K562 (cell line): ENCODE results near the gene METTL14. TPM values are rescaled to one million over a fixed set of nuclear protein-coding genes. Genes with fewer than 3 reads are reported as not detected.
A peak's percentile ranks its signal among the peaks of the same experiment; 100 is the strongest.

Experiments
- ATAC-seq: fragments of 200-7000 bp; cut with Tn5 transposase; 3 replicates; pipeline ENCODE4 v1.9.1; 2020; ENCODE audit warnings: moderate library complexity
- BruUV-seq: library from RNA; stranded (reverse); fragments of 400-500 nt; replicated peaks from 2 replicates; lab custom pipeline; 2021; lab: Mats Ljungman, UMichigan
- CTCF ChIA-PET: fragments of 300-600 bp; formaldehyde crosslinking; extraction: SDS; loops from one replicate; lab custom pipeline; 2021; ENCODE audit warnings: low intra/inter-chr PET ratio; lab: Yijun Ruan, JAX
- POLR2A ChIA-PET: fragments of 300-600, 350-650 bp; sonication (Branson Sonifier 250); formaldehyde crosslinking; extraction: SDS; loops from one replicate; lab custom pipeline; 2021; ENCODE audit warnings: antibody characterized with exemption, inconsistent platforms; lab: Yijun Ruan, JAX
- DNase-seq, 4 experiments: peaks; one replicate each; pipeline versions ENCODE4 v3.0.0 to v3.0.0-alpha.2; 2011 to 2018; ENCODE audit warnings: low spot score in 3 of 4, mixed read lengths in 3 of 4; ENCODE audit errors: extremely low read depth in 1 of 4
- FAIRE-seq: peaks from 2 replicates; lab custom pipeline; 2011; peaks lifted over from hg19 to GRCh38; lab: Jason Lieb, UNC
- H2AFZ ChIP-seq: 2 replicates; pipeline ENCODE4 v1.6.0; 2011; ENCODE audit warnings: low read depth, low read length, control low read depth, inconsistent platforms
- H3K27ac ChIP-seq: fragments of 200-600 bp; 3 replicates; pipeline ENCODE4 v1.8.0; 2011; ENCODE audit warnings: low read depth, mild to moderate bottlenecking, control low read depth, inconsistent platforms, low read length, moderate library complexity, mixed read lengths; ENCODE audit errors: extremely low read depth
- H3K27me3 ChIP-seq, 2 experiments: fragments of 300-600 bp in 1 of 2; 2 replicates in 1 of 2; 3 replicates in 1 of 2; pipeline versions ENCODE4 v1.6.0 to v1.8.0; 2011; ENCODE audit warnings: inconsistent platforms in 2 of 2, low read length in 2 of 2, mild to moderate bottlenecking in 1 of 2, mixed read lengths in 1 of 2, moderate library complexity in 1 of 2; ENCODE audit not compliant: control insufficient read depth in 2 of 2, insufficient read depth in 2 of 2
- H3K36me3 ChIP-seq: fragments of 300-600 bp; 3 replicates; pipeline ENCODE4 v1.8.0; 2011; ENCODE audit warnings: mild to moderate bottlenecking, low read length, inconsistent platforms; ENCODE audit not compliant: control insufficient read depth, insufficient read depth
- H3K4me1 ChIP-seq, 2 experiments: fragments of 200-600 bp in 1 of 2; replicated peaks in 1 of 2; 2 replicates in 1 of 2; 3 replicates in 1 of 2; pipeline versions ENCODE4 v1.5.1 to v1.8.0; 2011; ENCODE audit warnings: inconsistent platforms in 2 of 2, low read length in 2 of 2, mild to moderate bottlenecking in 1 of 2, mixed read lengths in 1 of 2, moderate library complexity in 1 of 2; ENCODE audit not compliant: control insufficient read depth in 2 of 2, insufficient read depth in 2 of 2
- H3K4me2 ChIP-seq: 2 replicates; pipeline ENCODE4 v1.6.1; 2011; ENCODE audit warnings: low read length, control low read depth, inconsistent platforms, mixed read lengths; ENCODE audit not compliant: insufficient read depth
- H3K4me3 ChIP-seq: fragments of 200-600 bp; sonication (generic), shearing (Covaris generic); 2 replicates; pipeline ENCODE4 v1.5.1; 2016; ENCODE audit warnings: control low read depth, inconsistent platforms
- H3K79me2 ChIP-seq: fragments of 200-600 bp; 3 replicates; pipeline ENCODE4 v1.8.0; 2011; ENCODE audit warnings: low read length, inconsistent platforms; ENCODE audit not compliant: control insufficient read depth, insufficient read depth
- H3K9ac ChIP-seq, 2 experiments: 2 replicates each; pipeline versions ENCODE4 v1.6.0 to v1.6.1; 2011; ENCODE audit warnings: low read depth in 2 of 2, low read length in 2 of 2, control low read depth in 1 of 2, inconsistent platforms in 1 of 2, mild to moderate bottlenecking in 1 of 2, mixed read lengths in 1 of 2; ENCODE audit not compliant: insufficient read depth in 1 of 2
- H3K9me1 ChIP-seq: one replicate; pipeline ENCODE4 v1.6.0; 2011; ENCODE audit warnings: inconsistent platforms, mild to moderate bottlenecking, low read length, moderate library complexity; ENCODE audit not compliant: control insufficient read depth, insufficient read depth
- H3K9me3 ChIP-seq: replicated peaks from 2 replicates; pipeline ENCODE4 v1.5.1; 2011; ENCODE audit warnings: low read depth, low read length, inconsistent platforms; ENCODE audit not compliant: control insufficient read depth, insufficient read depth
- H4K20me1 ChIP-seq: replicated peaks from 2 replicates; pipeline ENCODE4 v1.6.1; 2011; ENCODE audit warnings: low read length, inconsistent platforms, mixed read lengths; ENCODE audit not compliant: control insufficient read depth, insufficient read depth
- AFF1 ChIP-seq, 2 experiments: fragments of 450-650 bp; IDR thresholded peaks; 2 replicates each; pipeline ENCODE4 v1.6.1; 2018; ENCODE audit warnings: mild to moderate bottlenecking in 2 of 2, low read depth in 1 of 2; ENCODE audit not compliant: partially characterized antibody in 2 of 2
- CEBPB ChIP-seq: fragments of 450-650 bp; IDR thresholded peaks from 2 replicates; pipeline ENCODE4 v1.6.1; 2016; ENCODE audit warnings: missing genetic modification characterization, missing compliant biosample characterization
- FOXP1 ChIP-seq: sonication (generic); formaldehyde crosslinking; IDR thresholded peaks from 2 replicates; pipeline ENCODE4 v1.8.0; 2022; ENCODE audit warnings: mild to moderate bottlenecking, missing genetic modification reagents
- ID3 ChIP-seq, 2 experiments: fragments of 250-450 bp in 1 of 2; fragments of 450-650 bp in 1 of 2; sonication (Bioruptor Pico) in 1 of 2; IDR thresholded peaks; 2 replicates each; pipeline versions ENCODE4 v1.6.1 to v1.8.0; 2016 to 2021; ENCODE audit warnings: mild to moderate bottlenecking in 2 of 2, moderate library complexity in 2 of 2, missing compliant biosample characterization in 1 of 2, missing genetic modification characterization in 1 of 2
- PKNOX1 ChIP-seq: fragments of 450-650 bp; IDR thresholded peaks from 2 replicates; pipeline ENCODE4 v1.6.1; 2016
- whole genome bisulfite sequencing: fragments of 100-300 bp; shearing (Covaris generic); methylation state at CpG from one replicate; pipeline ENCODE4 v1.1.6; 2016; ENCODE audit warnings: low coverage, mixed read lengths; ENCODE audit not compliant: insufficient coverage; ENCODE audit errors: missing lambda C conversion rate; 5-methylcytosine and 5-hydroxymethylcytosine counted together
- in situ Hi-C: fragments of 300-500 bp; cut with MboI; formaldehyde crosslinking; loops from 4 replicates; pipeline ENCODE4 v1.15.0; 2018; ENCODE audit warnings: inconsistent platforms, mixed read lengths
- intact Hi-C: fragments of 100-400 bp; cut with micrococcal nuclease; formaldehyde crosslinking; loops from 2 replicates; pipeline ENCODE4 v1.14.2; 2022
- polyA plus RNA-seq, 8 experiments: library from polyadenylated mRNA; depleted of rRNA in 4 of 8; stranded (reverse) in 5 of 8; unstranded in 3 of 8; fragments of >200 nt; fragmentation: Nextera tagmentation in 2 of 8; fragmentation: Illumina TruSeq in 1 of 8; extraction: Ambion mirVana in 2 of 8; extraction: Trizol in 1 of 8; gene quantifications; 2 replicates each; pipeline versions ENCODE4 v1.2.1 to v1.2.3, GENCODE V29; 2011 to 2014; ENCODE audit warnings: inconsistent platforms in 1 of 8, missing spikeins in 1 of 8
- total RNA-seq, 7 experiments: library from RNA; depleted of rRNA in 6 of 7; stranded (reverse); fragments of >200 nt in 6 of 7; fragmentation: Illumina TruSeq in 2 of 7; extraction: Trizol in 2 of 7; gene quantifications; 2 replicates each; pipeline versions ENCODE4 v1.2.1 to v1.2.3, GENCODE V29; 2011 to 2021; ENCODE audit warnings: low replicate concordance in 1 of 7

The METTL14 gene
- total and polyA plus RNA-seq, 9 of the 15 experiments (the other 6 are each of a cell fraction or from before 2014, with no cell fraction given), result 16.7 to 42.4 (median 27.7) TPM

- no peak for TF ChIP-seq AFF1 (IDR thresholded peaks at IDR 0.05; ENCODE audit: low read depth in 1 of 2, partially characterized antibody in 2 of 2)
- TF ChIP-seq FOXP1 (CRISPR knock-in tag), result no peak
Observed at GRCh38 chr4:118762155-118762554, 77.0 kb downstream of the METTL14 start (continued).

- POLR2A ChIA-PET, result no interaction called here
- CTCF ChIA-PET, result no interaction called here
Observed at GRCh38 chr4:118762730-118763477, 77.7 kb downstream of the METTL14 start.

More at GRCh38 chr4:118762730-118763477, 77.7 kb downstream of the METTL14 start:
- H3K4me3 ChIP-seq, result no peak overlapping the region
- BruUV-seq, result no TSS peak
- H3K9me1 ChIP-seq, result no peaks in the 10 kb centered on the region
- no peaks in the 10 kb centered on the region for H3K79me2 ChIP-seq
- ATAC-seq, result no peak
- in situ Hi-C loops, result no loop called here
- no peaks in the 10 kb centered on the region for H3K9me3 ChIP-seq
- no peak for TF ChIP-seq PKNOX1
- no peak for TF ChIP-seq ID3 (CRISPR knock-in tag; IDR thresholded peaks at IDR 0.05)
- no peak for TF ChIP-seq ID3 (tag; IDR thresholded peaks at IDR 0.05)
- peak; percentile 52; the same call in 1 of the 2 replicates for TF ChIP-seq CEBPB (tag)
- 82% methylated on average over 3 of the region's 3 CpGs for WGBS
- no peak overlapping the region for H2AFZ ChIP-seq
- H3K27ac ChIP-seq, result no peak overlapping the region
- FAIRE-seq, result no peak
- peaks cover 39% of the 10 kb centered on the region for H3K36me3 ChIP-seq
- intact Hi-C loops, result no loop called here
- 0 out of 2 replicates have a peak, but pooled peaks cover 4% of the 10 kb centered on the region for H4K20me1 ChIP-seq
- no peak for DNase-seq
- H3K27me3 ChIP-seq, result no peaks in the 10 kb centered on the region
- H3K4me2 ChIP-seq, result no peak overlapping the region
- H3K4me1 ChIP-seq, result peaks cover 0 to 16% of the 10 kb centered on the region in 2 experiments; a peak in 3 of 5 replicates
- H3K9ac ChIP-seq, result no peak overlapping the region
